ENCODE results near the gene ZNF284. TPM values are rescaled to one million over a fixed set of nuclear protein-coding genes. Genes with fewer than 3 reads are reported as not detected.
"Not testable (repeated sequence)": the region's sequence is repeated elsewhere in the genome, so short reads cannot be mapped to it uniquely, and the experiment has no call there.

The ZNF284 gene
- total RNA-seq, 1 donor from 2014 or later: 1.5 TPM

GRCh38 chr19:44113138-44113783 lies 41.3 kb downstream of the ZNF284 start, which contains the start of gene ZNF225:
ZNF225 (plus strand) TSS chr19:44113399; CDS start chr19:44115828, 2,429 bp downstream.
- no peak for TF ChIP-seq CTCF (IDR thresholded peaks at IDR 0.05; ENCODE audit: insufficient read depth, low read length, poor library complexity, severe bottlenecking)
- peak; percentile 98 for DNase-seq (ENCODE audit: low read depth)
- no peaks in the 10 kb centered on the region for H3K36me3 ChIP-seq (ENCODE audit: control insufficient read depth, insufficient read depth, low read length)

GRCh38 chr19:44113784-44114390 lies 41.9 kb downstream of the ZNF284 start:
- peak overlapping the region; percentile 57 for H3K4me3 ChIP-seq (ENCODE audit: low read depth, low read length)
- H3K27me3 ChIP-seq (ENCODE audit: control insufficient read depth, insufficient read depth, low read length): no peaks in the 10 kb centered on the region
- no peak for TF ChIP-seq CTCF (IDR thresholded peaks at IDR 0.05; ENCODE audit: insufficient read depth, low read length, poor library complexity, severe bottlenecking)
- DNase-seq (ENCODE audit: low read depth): no peak
- H3K36me3 ChIP-seq (ENCODE audit: control insufficient read depth, insufficient read depth, low read length): no peaks in the 10 kb centered on the region

More at GRCh38 chr19:44113138-44113783, 41.3 kb downstream of the ZNF284 start, which contains the start of gene ZNF225:
- Histone ChIP-seq H3K27me3 (ENCODE audit: control insufficient read depth, insufficient read depth, low read length) (no peaks in the 10 kb centered on the region), H3K4me3 (ENCODE audit: low read depth, low read length) (peak within 1 kb of the TSS; percentile 57)

GRCh38 chr19:44121162-44121561 lies 49.2 kb downstream of the ZNF284 start:
- not testable (repeated sequence) for DNase-seq (ENCODE audit: low read depth); H3K27me3 ChIP-seq (ENCODE audit: control insufficient read depth, insufficient read depth, low read length); H3K36me3 ChIP-seq (ENCODE audit: control insufficient read depth, insufficient read depth, low read length); H3K4me3 ChIP-seq (ENCODE audit: low read depth, low read length)

- no peak for TF ChIP-seq CTCF (IDR thresholded peaks at IDR 0.05; ENCODE audit: insufficient read depth, low read length, poor library complexity, severe bottlenecking)
- no peak for DNase-seq (ENCODE audit: low read depth)
- H3K4me3 ChIP-seq (ENCODE audit: low read depth, low read length): no peak overlapping the region
- no peaks in the 10 kb centered on the region for H3K27me3 ChIP-seq (ENCODE audit: control insufficient read depth, insufficient read depth, low read length)
- peaks cover 2% of the 10 kb centered on the region for H3K36me3 ChIP-seq (ENCODE audit: control insufficient read depth, insufficient read depth, low read length)
Measured at GRCh38 chr19:44131955-44132354, 60.0 kb downstream of the ZNF284 start.

Other genes starting within 250 kb of the ZNF284 start
- gene ZNF283, start 244.8 kb upstream of the ZNF284 start, total RNA-seq: 3.8 and 4.0 TPM in 2 replicates
- gene ZNF404, start 188.2 kb upstream of the ZNF284 start, total RNA-seq: 1.0 and 2.7 TPM in 2 replicates
- gene ZNF45, start 136.9 kb upstream of the ZNF284 start, total RNA-seq: 10.8 and 12.3 TPM in 2 replicates
- gene ZNF221, start 120.9 kb upstream of the ZNF284 start, total RNA-seq: 3.6 and 6.1 TPM in 2 replicates
- gene ZNF155, start 88.0 kb upstream of the ZNF284 start, total RNA-seq: 4.2 and 5.8 TPM in 2 replicates
- 2.7 and 2.9 TPM in 2 replicates for gene ZNF230, start 69.2 kb upstream of the ZNF284 start, total RNA-seq
- gene ZNF222, start 46.8 kb upstream of the ZNF284 start, total RNA-seq: 2.3 and 3.3 TPM in 2 replicates
- 3.6 and 4.9 TPM in 2 replicates for gene ZNF223, start 20.1 kb upstream of the ZNF284 start, total RNA-seq
- 7.3 and 8.2 TPM in 2 replicates for gene ZNF224, start 22.2 kb downstream of the ZNF284 start, total RNA-seq
- gene ZNF225, start 41.2 kb downstream of the ZNF284 start, total RNA-seq: 1.9 and 2.2 TPM in 2 replicates
- 4.7 and 5.7 TPM in 2 replicates for gene ZNF234, start 69.4 kb downstream of the ZNF284 start, total RNA-seq
- gene ZNF226, start 92.9 kb downstream of the ZNF284 start, total RNA-seq: 11.2 and 26.8 TPM in 2 replicates
- gene ZNF227, start 140.4 kb downstream of the ZNF284 start, total RNA-seq: 5.7 and 10.1 TPM in 2 replicates
- gene ZNF233, start 187.7 kb downstream of the ZNF284 start, total RNA-seq: 0.14 and 0.38 TPM in 2 replicates
- gene ZNF235, start 232.9 kb downstream of the ZNF284 start, total RNA-seq: 2.2 and 3.9 TPM in 2 replicates

All from kidney epithelial cell (primary cell).